GM12878 (cell line): ENCODE data around the gene GTSE1. TPM values are rescaled to one million over a fixed set of nuclear protein-coding genes. Genes with fewer than 3 reads are reported as not detected.

ENCODE experiments used
- ASH2L ChIP-seq: fragments of 300-600, 200-600 bp; sonication (generic); IDR thresholded peaks from 2 replicates; pipeline ENCODE4 v1.6.1; 2017; ENCODE audit warnings: low read depth, mild to moderate bottlenecking, borderline replicate concordance
- CBX3 ChIP-seq: fragments of 200-600 bp; sonication (generic); IDR thresholded peaks from 2 replicates; pipeline ENCODE4 v1.6.1; 2016; ENCODE audit warnings: low read depth, borderline replicate concordance
- CEBPB ChIP-seq, 2 experiments: fragments of 150-350 bp in 1 of 2; IDR thresholded peaks; 2 replicates each; pipeline ENCODE4 v1.6.1; 2012 to 2014; ENCODE audit warnings: low read depth in 2 of 2, low read length in 2 of 2, borderline replicate concordance in 1 of 2, inconsistent platforms in 1 of 2
- NR2F1 ChIP-seq: fragments of 450-650 bp; conservative IDR thresholded peaks from 2 replicates; pipeline ENCODE4 v1.6.1; 2017; ENCODE audit warnings: mild to moderate bottlenecking
- PML ChIP-seq: IDR thresholded peaks from 2 replicates; pipeline ENCODE4 v1.6.1; 2012; ENCODE audit warnings: low read length, inconsistent platforms
- RAD21 ChIP-seq: IDR thresholded peaks from 2 replicates; pipeline ENCODE4 v1.6.1; 2011; ENCODE audit warnings: mild to moderate bottlenecking, low read depth, low read length, moderate library complexity; ENCODE audit not compliant: insufficient read depth
- polyA plus RNA-seq, 11 experiments: library from polyadenylated mRNA; depleted of rRNA in 4 of 11; unstranded in 6 of 11; stranded (reverse) in 5 of 11; fragments of >200 nt; fragmentation: Nextera tagmentation in 4 of 11; fragmentation: Illumina TruSeq in 1 of 11; extraction: Ambion mirVana in 4 of 11; extraction: Trizol in 1 of 11; gene quantifications; 1 replicate in 1 of 11; 2 replicates in 10 of 11; pipeline versions ENCODE4 v1.2.1 to v1.2.3, GENCODE V29; 2011 to 2016; ENCODE audit warnings: inconsistent platforms in 2 of 11, missing spikeins in 2 of 11, low read depth in 1 of 11
- total RNA-seq, 4 experiments: library from RNA; depleted of rRNA in 3 of 4; stranded (reverse); fragments of >200 nt in 3 of 4; fragmentation: Illumina TruSeq in 1 of 4; extraction: Trizol in 1 of 4; gene quantifications; 2 replicates each; pipeline versions ENCODE4 v1.2.1 to v1.2.3, GENCODE V29; 2013 to 2021
- TF ChIP-seq, protein P1 (sequence below): fragments of 450-650 bp; IDR thresholded peaks from 2 replicates; pipeline ENCODE4 v1.6.1; 2018; ENCODE audit warnings: mild to moderate bottlenecking, low read depth, moderate library complexity; ENCODE audit not compliant: partially characterized antibody
- TF ChIP-seq, protein P2 (sequence below): IDR thresholded peaks from 2 replicates; pipeline ENCODE4 v1.6.1; 2012; ENCODE audit warnings: mild to moderate bottlenecking, low read depth, low read length
- TF ChIP-seq, protein P3 (sequence below): fragments of 450-650 bp; IDR thresholded peaks from 2 replicates; pipeline ENCODE4 v1.6.1; 2017; ENCODE audit warnings: mild to moderate bottlenecking, low read depth, inconsistent platforms; ENCODE audit not compliant: poor library complexity, severe bottlenecking

Gene GTSE1
- total and polyA plus RNA-seq, 10 of the 15 experiments (the other 5 are each of a cell fraction or from before 2014, with no cell fraction given): 6.6 to 46.2 (median 32.3) TPM

DNA sequence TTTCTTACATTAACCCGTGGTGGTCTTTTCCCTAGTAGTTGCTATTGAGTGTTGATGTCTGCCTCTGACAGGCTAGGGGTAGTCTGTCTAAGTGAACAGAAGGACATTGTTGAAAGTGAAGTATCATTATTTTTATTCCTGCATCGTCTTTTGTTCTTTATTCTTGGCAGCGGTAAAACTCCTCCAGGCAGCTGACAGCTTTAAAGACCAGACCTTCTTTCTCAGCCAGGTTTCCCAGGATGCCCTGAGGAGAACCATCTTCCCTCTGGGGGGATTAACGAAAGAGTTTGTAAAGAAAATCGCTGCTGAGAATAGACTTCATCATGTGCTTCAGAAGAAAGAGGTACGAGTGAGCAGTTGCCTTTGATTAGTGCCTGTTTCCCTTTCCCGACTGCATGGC is 53.5 kb downstream of the GTSE1 start (continued):
- TF ChIP-seq, protein P1, sequence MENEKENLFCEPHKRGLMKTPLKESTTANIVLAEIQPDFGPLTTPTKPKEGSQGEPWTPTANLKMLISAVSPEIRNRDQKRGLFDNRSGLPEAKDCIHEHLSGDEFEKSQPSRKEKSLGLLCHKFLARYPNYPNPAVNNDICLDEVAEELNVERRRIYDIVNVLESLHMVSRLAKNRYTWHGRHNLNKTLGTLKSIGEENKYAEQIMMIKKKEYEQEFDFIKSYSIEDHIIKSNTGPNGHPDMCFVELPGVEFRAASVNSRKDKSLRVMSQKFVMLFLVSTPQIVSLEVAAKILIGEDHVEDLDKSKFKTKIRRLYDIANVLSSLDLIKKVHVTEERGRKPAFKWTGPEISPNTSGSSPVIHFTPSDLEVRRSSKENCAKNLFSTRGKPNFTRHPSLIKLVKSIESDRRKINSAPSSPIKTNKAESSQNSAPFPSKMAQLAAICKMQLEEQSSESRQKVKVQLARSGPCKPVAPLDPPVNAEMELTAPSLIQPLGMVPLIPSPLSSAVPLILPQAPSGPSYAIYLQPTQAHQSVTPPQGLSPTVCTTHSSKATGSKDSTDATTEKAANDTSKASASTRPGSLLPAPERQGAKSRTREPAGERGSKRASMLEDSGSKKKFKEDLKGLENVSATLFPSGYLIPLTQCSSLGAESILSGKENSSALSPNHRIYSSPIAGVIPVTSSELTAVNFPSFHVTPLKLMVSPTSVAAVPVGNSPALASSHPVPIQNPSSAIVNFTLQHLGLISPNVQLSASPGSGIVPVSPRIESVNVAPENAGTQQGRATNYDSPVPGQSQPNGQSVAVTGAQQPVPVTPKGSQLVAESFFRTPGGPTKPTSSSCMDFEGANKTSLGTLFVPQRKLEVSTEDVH: no peak
- TF ChIP-seq, protein P2, sequence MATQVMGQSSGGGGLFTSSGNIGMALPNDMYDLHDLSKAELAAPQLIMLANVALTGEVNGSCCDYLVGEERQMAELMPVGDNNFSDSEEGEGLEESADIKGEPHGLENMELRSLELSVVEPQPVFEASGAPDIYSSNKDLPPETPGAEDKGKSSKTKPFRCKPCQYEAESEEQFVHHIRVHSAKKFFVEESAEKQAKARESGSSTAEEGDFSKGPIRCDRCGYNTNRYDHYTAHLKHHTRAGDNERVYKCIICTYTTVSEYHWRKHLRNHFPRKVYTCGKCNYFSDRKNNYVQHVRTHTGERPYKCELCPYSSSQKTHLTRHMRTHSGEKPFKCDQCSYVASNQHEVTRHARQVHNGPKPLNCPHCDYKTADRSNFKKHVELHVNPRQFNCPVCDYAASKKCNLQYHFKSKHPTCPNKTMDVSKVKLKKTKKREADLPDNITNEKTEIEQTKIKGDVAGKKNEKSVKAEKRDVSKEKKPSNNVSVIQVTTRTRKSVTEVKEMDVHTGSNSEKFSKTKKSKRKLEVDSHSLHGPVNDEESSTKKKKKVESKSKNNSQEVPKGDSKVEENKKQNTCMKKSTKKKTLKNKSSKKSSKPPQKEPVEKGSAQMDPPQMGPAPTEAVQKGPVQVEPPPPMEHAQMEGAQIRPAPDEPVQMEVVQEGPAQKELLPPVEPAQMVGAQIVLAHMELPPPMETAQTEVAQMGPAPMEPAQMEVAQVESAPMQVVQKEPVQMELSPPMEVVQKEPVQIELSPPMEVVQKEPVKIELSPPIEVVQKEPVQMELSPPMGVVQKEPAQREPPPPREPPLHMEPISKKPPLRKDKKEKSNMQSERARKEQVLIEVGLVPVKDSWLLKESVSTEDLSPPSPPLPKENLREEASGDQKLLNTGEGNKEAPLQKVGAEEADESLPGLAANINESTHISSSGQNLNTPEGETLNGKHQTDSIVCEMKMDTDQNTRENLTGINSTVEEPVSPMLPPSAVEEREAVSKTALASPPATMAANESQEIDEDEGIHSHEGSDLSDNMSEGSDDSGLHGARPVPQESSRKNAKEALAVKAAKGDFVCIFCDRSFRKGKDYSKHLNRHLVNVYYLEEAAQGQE: no peak
- TF ChIP-seq CBX3 (no peak), NR2F1 (no peak), CEBPB (IDR thresholded peaks at IDR 0.05; ENCODE audit: borderline replicate concordance in 1 of 2, low read depth in 2 of 2, low read length in 2 of 2) (no peak), PML (no peak), RAD21 (no peak), ASH2L (no peak)
- TF ChIP-seq, protein P3, sequence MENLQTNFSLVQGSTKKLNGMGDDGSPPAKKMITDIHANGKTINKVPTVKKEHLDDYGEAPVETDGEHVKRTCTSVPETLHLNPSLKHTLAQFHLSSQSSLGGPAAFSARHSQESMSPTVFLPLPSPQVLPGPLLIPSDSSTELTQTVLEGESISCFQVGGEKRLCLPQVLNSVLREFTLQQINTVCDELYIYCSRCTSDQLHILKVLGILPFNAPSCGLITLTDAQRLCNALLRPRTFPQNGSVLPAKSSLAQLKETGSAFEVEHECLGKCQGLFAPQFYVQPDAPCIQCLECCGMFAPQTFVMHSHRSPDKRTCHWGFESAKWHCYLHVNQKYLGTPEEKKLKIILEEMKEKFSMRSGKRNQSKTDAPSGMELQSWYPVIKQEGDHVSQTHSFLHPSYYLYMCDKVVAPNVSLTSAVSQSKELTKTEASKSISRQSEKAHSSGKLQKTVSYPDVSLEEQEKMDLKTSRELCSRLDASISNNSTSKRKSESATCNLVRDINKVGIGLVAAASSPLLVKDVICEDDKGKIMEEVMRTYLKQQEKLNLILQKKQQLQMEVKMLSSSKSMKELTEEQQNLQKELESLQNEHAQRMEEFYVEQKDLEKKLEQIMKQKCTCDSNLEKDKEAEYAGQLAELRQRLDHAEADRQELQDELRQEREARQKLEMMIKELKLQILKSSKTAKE: no peak
